ENCODE measurements around the gene CAMTA1. TPM values are rescaled to one million over a fixed set of nuclear protein-coding genes. Genes with fewer than 3 reads are reported as not detected.

Gene CAMTA1
- total and polyA plus RNA-seq, 9 of the 15 experiments (the other 6 are each of a cell fraction or from before 2014, with no cell fraction given): 43.9 to 161 (median 65.9) TPM

GRCh38 chr1:7424352-7424890 lies 639.2 kb downstream of the CAMTA1 start (continued):
- TF ChIP-seq ARID3A (IDR thresholded peaks at IDR 0.05; ENCODE audit: borderline replicate concordance, low read depth, low read length): no peak

GRCh38 chr1:7425229-7425628 lies 640.0 kb downstream of the CAMTA1 start:
- no peak for TF ChIP-seq ZNF23 (CRISPR knock-in tag; IDR thresholded peaks at IDR 0.05)
- TF ChIP-seq XRCC4 (IDR thresholded peaks at IDR 0.05; ENCODE audit: extremely low read depth, insufficient read depth, insufficient read length): no peak
- no peak for TF ChIP-seq ZNF444 (CRISPR knock-in tag; IDR thresholded peaks at IDR 0.05)
- no peak for TF ChIP-seq MAX (CRISPR knock-in tag; IDR thresholded peaks at IDR 0.05)
- TF ChIP-seq TAF9B (IDR thresholded peaks at IDR 0.05; ENCODE audit: partially characterized antibody): no peak
- TF ChIP-seq ZBTB7A (IDR thresholded peaks at IDR 0.05; ENCODE audit: borderline replicate concordance, control insufficient read depth, low read depth, low read length): no peak
- no peak for TF ChIP-seq GABPB2 (CRISPR knock-in tag; conservative IDR thresholded peaks at IDR 0.05)
- TF ChIP-seq TOE1 (IDR thresholded peaks at IDR 0.05; ENCODE audit: borderline replicate concordance): no peak
- TF ChIP-seq TOE1 (CRISPR knock-in tag; IDR thresholded peaks at IDR 0.05; ENCODE audit: borderline replicate concordance, low read depth): no peak
- TF ChIP-seq GATAD2A (IDR thresholded peaks at IDR 0.05): no peak
- no peak for TF ChIP-seq ZNF12 (CRISPR knock-in tag; IDR thresholded peaks at IDR 0.05)
- TF ChIP-seq CBX1 (IDR thresholded peaks at IDR 0.05; ENCODE audit: low read depth): no peak
- no peak for TF ChIP-seq ZNF785 (CRISPR knock-in tag; IDR thresholded peaks at IDR 0.05)
- no peak for TF ChIP-seq CHAMP1 (IDR thresholded peaks at IDR 0.05)
- TF ChIP-seq SREBF1 (IDR thresholded peaks at IDR 0.05; ENCODE audit: borderline replicate concordance, low read depth, low read length): no peak
- H3K27ac ChIP-seq (ENCODE audit: extremely low read depth, low read depth, low read length): no peak overlapping the region
- no TSS peak for BruUV-seq (replicated peaks)
- in situ Hi-C loops (cut with MboI) (no loop called here), intact Hi-C loops (cut with micrococcal nuclease) (no loop called here)
- CTCF ChIA-PET (ENCODE audit: low intra/inter-chr PET ratio): no interaction called here
- POLR2A ChIA-PET: no interaction called here
- H4K20me1 ChIP-seq (replicated peaks; ENCODE audit: control insufficient read depth, insufficient read depth, low read length): peaks cover 9% of the 10 kb centered on the region; the same call in 1 of the 2 replicates
- H3K79me2 ChIP-seq (ENCODE audit: control insufficient read depth, insufficient read depth, low read length): no peaks in the 10 kb centered on the region
- no peaks in the 10 kb centered on the region for H3K9me3 ChIP-seq (replicated peaks; ENCODE audit: control insufficient read depth, insufficient read depth, low read depth, low read length)
- H3K9me1 ChIP-seq (ENCODE audit: control insufficient read depth, insufficient read depth, low read length): no peaks in the 10 kb centered on the region
- ATAC-seq: no peak
- no peak overlapping the region for H3K4me3 ChIP-seq
- H3K9ac ChIP-seq (ENCODE audit: insufficient read depth in 1 of 2, low read depth in 2 of 2, low read length in 2 of 2): no peak overlapping the region
- H3K4me2 ChIP-seq (ENCODE audit: insufficient read depth, low read length): no peak overlapping the region
- peaks cover 6 to 53% of the 10 kb centered on the region in 2 experiments; a peak in 3 of 5 replicates for H3K27me3 ChIP-seq (ENCODE audit: control insufficient read depth in 2 of 2, insufficient read depth in 2 of 2, low read length in 2 of 2)
- H3K36me3 ChIP-seq (ENCODE audit: control insufficient read depth, insufficient read depth, low read length): no peaks in the 10 kb centered on the region
- H2AFZ ChIP-seq (ENCODE audit: low read depth, low read length): no peak overlapping the region
- no peak for FAIRE-seq
- 2% methylated on average over 6 of the region's 6 CpGs for WGBS (ENCODE audit: insufficient coverage, low coverage, missing lambda C conversion rate)
- H3K4me1 ChIP-seq (replicated peaks in 1 of 2; ENCODE audit: control insufficient read depth in 2 of 2, insufficient read depth in 2 of 2, low read length in 2 of 2): no peaks in the 10 kb centered on the region
- DNase-seq (ENCODE audit: extremely low read depth in 1 of 4, low spot score in 3 of 4): no peak
